BE2C (cell line): ENCODE measurements around the gene SPDYC.

Source experiments
- DNase-seq: peaks from one replicate; pipeline ENCODE4 v3.0.0-alpha.2; 2020
- H3K27me3 ChIP-seq: fragments of 250-450 bp; sonication (Bioruptor Pico); 2 replicates; pipeline ENCODE4 v1.5.1; 2020; ENCODE audit warnings: mild to moderate bottlenecking
- H3K36me3 ChIP-seq: fragments of 250-450 bp; sonication (Bioruptor Pico); 2 replicates; pipeline ENCODE4 v1.5.1; 2020; ENCODE audit warnings: mild to moderate bottlenecking
- H3K4me1 ChIP-seq: fragments of 250-450 bp; sonication (Bioruptor Pico); 2 replicates; pipeline ENCODE4 v1.5.1; 2020
- H3K4me3 ChIP-seq: 2 replicates; pipeline ENCODE4 v1.5.1; 2011; ENCODE audit warnings: low read depth, low read length
- H3K9me3 ChIP-seq: fragments of 250-450 bp; sonication (Bioruptor Pico); 2 replicates; pipeline ENCODE4 v1.5.1; 2020
- CTCF ChIP-seq: IDR thresholded peaks from 2 replicates; pipeline ENCODE4 v1.5.1; 2012; ENCODE audit warnings: mild to moderate bottlenecking, low read depth, low read length

The SPDYC gene

DNA sequence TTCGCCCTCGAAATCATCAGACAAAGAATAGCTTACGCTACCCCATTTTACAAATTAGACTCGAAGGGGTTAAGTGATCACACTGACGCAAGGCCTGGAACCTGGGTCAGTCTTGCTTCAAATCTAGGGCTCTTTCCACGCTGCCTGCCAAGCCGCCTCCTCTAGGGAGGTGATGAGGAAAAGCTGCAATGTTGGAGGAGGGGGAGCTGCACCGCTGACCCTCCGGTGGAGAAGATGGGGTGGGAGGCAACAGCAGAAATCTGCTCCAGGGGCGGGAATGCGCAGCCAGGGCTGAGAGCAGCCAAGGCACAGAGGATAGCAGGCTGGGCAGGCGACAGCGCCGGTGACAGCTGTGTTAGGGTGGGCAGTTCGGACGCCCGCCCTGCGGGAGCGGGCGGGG, 36.3 kb upstream of the SPDYC start:
- Histone ChIP-seq H3K36me3 (peaks cover 9% of the 10 kb centered on the region; the same call in 1 of the 2 replicates), H3K4me1 (no peaks in the 10 kb centered on the region), H3K27me3 (no peaks in the 10 kb centered on the region), H3K4me3 (peak overlapping the region; percentile 73), H3K9me3 (no peaks in the 10 kb centered on the region)
- TF ChIP-seq CTCF: no peak
- DNase-seq: no peak

DNA sequence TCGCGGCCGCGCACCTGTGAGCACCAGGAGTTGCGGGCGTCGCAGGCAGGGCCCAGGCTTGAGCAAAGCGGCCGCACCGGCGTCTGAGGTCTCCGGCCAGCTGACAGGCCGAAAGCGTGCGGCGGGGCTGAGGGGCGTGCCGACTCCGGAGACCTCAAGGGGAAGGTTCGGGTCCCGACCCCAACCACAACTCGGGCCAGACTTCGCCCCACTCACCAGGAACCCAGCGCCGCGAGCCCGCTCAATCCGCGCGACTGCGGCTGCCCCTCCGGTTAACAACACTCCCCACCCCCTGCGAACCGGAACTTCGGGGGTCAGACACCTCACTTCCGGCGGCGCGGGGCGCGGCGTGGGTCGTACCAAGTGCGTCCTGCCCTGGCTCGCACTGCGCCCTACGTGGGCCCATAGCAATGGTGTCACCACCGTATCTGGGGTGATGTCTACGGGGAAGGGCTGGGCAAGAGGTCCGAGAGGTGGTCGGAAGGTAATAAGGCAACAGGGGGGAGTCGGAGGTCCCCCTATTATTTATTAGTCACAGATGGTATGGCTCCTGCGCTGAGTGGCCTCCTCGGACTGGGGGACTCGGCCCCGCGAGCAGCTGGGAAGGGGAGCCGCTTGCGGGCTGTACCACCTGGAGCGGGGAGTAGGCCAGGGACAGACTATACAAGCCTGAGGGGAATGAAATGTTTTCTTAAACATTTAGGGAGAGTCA, 35.6 kb upstream of the SPDYC start, which contains the start of gene SYVN1:
SYVN1 (minus strand) TSS at position 280 of the 712 bp plus-strand sequence. CDS start 918 bp downstream, outside the sequence.
- H3K36me3 ChIP-seq: peaks cover 9% of the 10 kb centered on the region; the same call in 1 of the 2 replicates
- no peaks in the 10 kb centered on the region for H3K9me3 ChIP-seq
- peak within 1 kb of the TSS; percentile 73 for H3K4me3 ChIP-seq
- DNase-seq: peak; percentile 84
- no peak for TF ChIP-seq CTCF
- H3K4me1 ChIP-seq: no peaks in the 10 kb centered on the region
- no peaks in the 10 kb centered on the region for H3K27me3 ChIP-seq

DNA sequence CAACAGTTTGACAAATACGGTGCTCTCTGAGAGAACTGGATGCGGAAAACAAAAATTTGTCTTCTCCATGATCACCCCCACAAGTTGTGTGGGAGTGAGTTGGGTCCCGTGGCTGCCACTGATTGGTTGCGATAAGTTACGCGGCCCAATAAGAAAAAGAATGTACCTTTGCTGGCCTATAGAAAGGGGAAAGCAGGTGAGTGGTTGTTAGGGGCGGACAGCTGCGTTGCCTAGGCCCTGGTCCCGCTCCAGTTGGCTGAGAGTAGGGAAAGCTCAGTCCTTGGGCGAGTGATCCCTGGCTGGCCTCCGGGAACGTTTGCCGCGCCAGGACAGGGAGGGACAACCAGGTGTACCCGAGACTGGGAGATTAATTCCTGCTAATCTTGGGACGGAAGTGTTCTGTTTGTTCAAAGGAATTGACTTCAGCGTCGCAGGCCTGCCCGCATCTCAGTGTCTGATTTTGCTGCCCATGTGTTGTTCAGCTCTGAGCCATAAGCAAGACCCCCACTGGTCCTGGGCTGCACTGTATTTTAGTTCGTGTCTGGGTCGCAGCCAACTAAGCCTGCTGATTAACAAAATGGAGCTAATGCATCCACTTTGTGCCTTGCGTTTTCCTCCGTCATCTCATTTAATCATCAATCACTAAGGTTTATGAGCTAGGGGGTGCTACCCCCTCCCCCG, 34.9 kb upstream of the SPDYC start:
- DNase-seq: peak; percentile 80
- Histone ChIP-seq H3K36me3 (peaks cover 7% of the 10 kb centered on the region; the same call in 1 of the 2 replicates), H3K9me3 (no peaks in the 10 kb centered on the region), H3K4me3 (peak overlapping the region; percentile 73), H3K27me3 (no peaks in the 10 kb centered on the region), H3K4me1 (no peaks in the 10 kb centered on the region)
- no peak for TF ChIP-seq CTCF

- Histone ChIP-seq H3K36me3 (0 out of 2 replicates have a peak, but pooled peaks cover 6% of the 10 kb centered on the region), H3K9me3 (no peaks in the 10 kb centered on the region), H3K27me3 (no peaks in the 10 kb centered on the region), H3K4me1 (no peaks in the 10 kb centered on the region), H3K4me3 (peak overlapping the region; percentile 73)
- TF ChIP-seq CTCF: no peak
- DNase-seq: no peak
Observed at GRCh38 chr11:65135633-65136145, 34.3 kb upstream of the SPDYC start.

DNA sequence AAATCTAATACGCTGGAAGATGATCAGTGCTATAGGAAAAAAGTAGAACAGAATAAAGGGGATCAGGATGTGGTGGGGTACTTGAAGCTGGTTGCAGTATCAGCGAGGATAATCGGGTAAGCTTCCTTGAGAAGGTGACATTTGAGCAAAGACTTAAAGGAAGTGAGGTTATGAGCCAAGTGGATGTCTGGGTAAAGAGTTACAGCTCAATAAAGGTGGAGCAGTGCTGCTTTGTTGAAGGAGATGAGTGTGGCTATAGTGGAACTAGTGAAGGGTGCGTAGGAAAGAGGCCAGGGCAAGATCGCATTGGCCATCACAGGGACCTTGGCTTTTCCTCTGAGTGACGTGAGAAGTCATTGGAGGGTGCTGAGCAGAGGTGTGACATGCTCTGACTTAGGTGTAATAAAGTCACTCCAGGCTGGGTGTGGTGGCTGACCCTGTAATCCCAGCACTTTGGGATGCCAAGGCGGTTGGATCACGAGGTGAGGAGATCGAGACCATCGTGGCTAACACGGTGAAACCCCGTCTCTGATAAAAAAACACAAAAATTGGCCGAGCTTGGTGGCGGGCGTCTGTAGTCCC, 33.4 kb upstream of the SPDYC start:
- H3K36me3 ChIP-seq: no peaks in the 10 kb centered on the region
- no peak for TF ChIP-seq CTCF
- DNase-seq: no peak

More for the DNA sequence above, 33.4 kb upstream of the SPDYC start:
- Histone ChIP-seq H3K27me3 (no peaks in the 10 kb centered on the region), H3K4me3 (no peak overlapping the region), H3K4me1 (no peaks in the 10 kb centered on the region), H3K9me3 (no peaks in the 10 kb centered on the region)
